ENCODE results near the gene F2.

F2 gene

DNA sequence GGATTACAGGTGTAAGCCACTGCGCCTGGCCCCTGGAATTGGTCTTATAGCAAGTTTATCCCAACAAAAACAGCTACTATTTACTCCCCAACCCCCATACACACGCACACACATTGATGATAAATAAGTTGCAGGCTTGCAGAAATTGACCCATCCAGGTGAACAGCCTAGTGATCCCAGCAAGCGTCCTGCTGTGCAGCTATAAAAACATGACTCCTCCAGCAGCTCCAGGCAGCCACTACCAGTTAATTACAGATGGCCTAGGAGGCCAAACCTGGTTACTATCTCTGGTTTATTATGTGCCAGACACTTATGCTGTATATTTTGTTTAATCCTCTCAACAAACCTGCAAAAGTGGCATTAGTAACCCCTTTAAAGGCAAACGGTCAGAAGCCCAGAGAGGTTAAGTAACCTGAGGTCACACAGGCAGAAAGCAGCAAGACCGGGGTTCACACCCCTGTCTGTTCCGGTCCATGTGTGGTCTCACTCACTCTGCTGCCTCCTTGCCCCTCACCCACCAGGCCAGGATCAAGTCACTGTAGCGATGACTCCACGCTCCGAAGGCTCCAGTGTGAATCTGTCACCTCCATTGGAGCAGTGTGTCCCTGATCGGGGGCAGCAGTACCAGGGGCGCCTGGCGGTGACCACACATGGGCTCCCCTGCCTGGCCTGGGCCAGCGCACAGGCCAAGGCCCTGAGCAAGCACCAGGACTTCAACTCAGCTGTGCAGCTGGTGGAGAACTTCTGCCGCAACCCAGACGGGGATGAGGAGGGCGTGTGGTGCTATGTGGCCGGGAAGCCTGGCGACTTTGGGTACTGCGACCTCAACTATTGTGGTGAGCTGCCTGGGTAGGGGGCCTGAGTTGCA, 6.6 kb downstream of the F2 start:
- TF ChIP-seq SIN3A (IDR thresholded peaks at IDR 0.05; ENCODE audit: borderline replicate concordance, insufficient read depth, low read length) (no peak), POLR2AphosphoS5 (IDR thresholded peaks at IDR 0.05; ENCODE audit: low read depth, low read length) (no peak)

DNA sequence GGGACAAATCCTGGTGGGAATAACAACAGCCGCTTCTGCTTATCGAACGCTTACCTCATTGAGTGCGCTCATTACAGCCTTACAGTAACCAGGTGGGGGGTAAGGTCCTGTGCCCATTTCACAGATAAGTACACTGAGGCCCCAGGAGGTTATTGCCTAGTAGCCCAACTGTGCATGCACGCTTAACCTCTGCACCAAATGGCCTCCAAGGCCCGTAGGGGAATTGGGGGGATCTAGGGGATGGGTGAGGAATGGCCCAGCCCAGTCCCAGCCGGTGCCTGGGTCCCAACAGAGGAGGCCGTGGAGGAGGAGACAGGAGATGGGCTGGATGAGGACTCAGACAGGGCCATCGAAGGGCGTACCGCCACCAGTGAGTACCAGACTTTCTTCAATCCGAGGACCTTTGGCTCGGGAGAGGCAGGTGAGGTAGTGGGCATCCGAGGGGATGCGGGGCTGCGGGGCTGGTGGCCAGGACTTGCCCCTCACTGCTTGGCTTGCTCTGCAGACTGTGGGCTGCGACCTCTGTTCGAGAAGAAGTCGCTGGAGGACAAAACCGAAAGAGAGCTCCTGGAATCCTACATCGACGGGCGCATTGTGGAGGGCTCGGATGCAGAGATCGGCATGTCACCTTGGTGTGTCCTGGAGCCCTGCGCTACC, 7.3 kb downstream of the F2 start:
- TF ChIP-seq, protein P1, sequence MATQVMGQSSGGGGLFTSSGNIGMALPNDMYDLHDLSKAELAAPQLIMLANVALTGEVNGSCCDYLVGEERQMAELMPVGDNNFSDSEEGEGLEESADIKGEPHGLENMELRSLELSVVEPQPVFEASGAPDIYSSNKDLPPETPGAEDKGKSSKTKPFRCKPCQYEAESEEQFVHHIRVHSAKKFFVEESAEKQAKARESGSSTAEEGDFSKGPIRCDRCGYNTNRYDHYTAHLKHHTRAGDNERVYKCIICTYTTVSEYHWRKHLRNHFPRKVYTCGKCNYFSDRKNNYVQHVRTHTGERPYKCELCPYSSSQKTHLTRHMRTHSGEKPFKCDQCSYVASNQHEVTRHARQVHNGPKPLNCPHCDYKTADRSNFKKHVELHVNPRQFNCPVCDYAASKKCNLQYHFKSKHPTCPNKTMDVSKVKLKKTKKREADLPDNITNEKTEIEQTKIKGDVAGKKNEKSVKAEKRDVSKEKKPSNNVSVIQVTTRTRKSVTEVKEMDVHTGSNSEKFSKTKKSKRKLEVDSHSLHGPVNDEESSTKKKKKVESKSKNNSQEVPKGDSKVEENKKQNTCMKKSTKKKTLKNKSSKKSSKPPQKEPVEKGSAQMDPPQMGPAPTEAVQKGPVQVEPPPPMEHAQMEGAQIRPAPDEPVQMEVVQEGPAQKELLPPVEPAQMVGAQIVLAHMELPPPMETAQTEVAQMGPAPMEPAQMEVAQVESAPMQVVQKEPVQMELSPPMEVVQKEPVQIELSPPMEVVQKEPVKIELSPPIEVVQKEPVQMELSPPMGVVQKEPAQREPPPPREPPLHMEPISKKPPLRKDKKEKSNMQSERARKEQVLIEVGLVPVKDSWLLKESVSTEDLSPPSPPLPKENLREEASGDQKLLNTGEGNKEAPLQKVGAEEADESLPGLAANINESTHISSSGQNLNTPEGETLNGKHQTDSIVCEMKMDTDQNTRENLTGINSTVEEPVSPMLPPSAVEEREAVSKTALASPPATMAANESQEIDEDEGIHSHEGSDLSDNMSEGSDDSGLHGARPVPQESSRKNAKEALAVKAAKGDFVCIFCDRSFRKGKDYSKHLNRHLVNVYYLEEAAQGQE (IDR thresholded peaks at IDR 0.05; ENCODE audit: insufficient read depth in 1 of 2, low read depth in 2 of 2, low read length in 2 of 2): no peak
- no peak for TF ChIP-seq SIN3A (IDR thresholded peaks at IDR 0.05; ENCODE audit: borderline replicate concordance, insufficient read depth, low read length)
- TF ChIP-seq TAF1 (IDR thresholded peaks at IDR 0.05; ENCODE audit: borderline replicate concordance, insufficient read depth, low read length): no peak
- no peak for TF ChIP-seq POLR2AphosphoS5 (IDR thresholded peaks at IDR 0.05; ENCODE audit: low read depth, low read length)
- no peak for TF ChIP-seq FOXP2 (optimal IDR thresholded peaks at IDR 0.05; ENCODE audit: borderline replicate concordance, extremely low read depth, extremely low read length, insufficient read depth)

DNA sequence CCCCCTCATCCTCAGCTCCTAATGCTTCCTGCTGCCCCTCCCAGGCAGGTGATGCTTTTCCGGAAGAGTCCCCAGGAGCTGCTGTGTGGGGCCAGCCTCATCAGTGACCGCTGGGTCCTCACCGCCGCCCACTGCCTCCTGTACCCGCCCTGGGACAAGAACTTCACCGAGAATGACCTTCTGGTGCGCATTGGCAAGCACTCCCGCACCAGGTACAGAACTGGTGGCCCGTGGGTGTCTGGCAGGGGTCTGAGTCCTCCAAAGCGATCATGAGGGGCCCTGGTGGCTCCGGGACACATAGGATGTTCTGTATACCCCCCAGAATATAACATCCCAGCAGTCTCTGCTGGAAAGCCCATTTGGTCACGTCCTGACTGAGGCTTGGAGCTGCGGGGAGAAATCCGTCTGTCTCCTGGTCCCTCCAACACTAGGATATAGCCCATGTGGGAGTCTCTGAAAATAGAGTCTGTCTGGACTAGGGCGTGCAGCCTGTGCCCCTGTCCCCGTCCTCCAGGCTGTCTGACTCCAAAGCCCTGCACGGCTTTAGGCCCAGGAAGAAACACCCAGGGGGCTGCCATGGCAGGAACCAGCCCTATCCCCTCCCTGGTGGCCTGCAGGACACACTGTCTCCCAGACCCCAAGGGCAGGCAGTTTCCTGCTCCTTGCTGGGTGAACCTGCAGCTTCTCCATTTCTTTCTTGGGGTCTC, 9.1 kb downstream of the F2 start:
- TF ChIP-seq POLR2AphosphoS5 (IDR thresholded peaks at IDR 0.05; ENCODE audit: low read depth, low read length) (no peak), SIN3A (IDR thresholded peaks at IDR 0.05; ENCODE audit: borderline replicate concordance, insufficient read depth, low read length) (no peak), TAF1 (IDR thresholded peaks at IDR 0.05; ENCODE audit: borderline replicate concordance, insufficient read depth, low read length) (no peak), FOXP2 (optimal IDR thresholded peaks at IDR 0.05; ENCODE audit: borderline replicate concordance, extremely low read depth, extremely low read length, insufficient read depth) (no peak)
- TF ChIP-seq, protein P1 (IDR thresholded peaks at IDR 0.05; ENCODE audit: insufficient read depth in 1 of 2, low read depth in 2 of 2, low read length in 2 of 2): no peak

DNA sequence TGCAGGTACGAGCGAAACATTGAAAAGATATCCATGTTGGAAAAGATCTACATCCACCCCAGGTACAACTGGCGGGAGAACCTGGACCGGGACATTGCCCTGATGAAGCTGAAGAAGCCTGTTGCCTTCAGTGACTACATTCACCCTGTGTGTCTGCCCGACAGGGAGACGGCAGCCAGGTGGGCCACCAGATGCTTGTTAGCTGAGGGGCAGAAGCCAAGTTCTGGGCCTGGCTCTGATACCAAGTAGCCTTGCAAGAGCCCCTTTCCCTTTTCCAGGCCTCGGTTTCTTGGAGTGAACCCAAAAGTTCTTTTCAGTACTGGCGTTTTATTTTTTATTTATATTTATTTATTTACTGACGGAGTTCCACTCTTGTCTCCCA, 9.6 kb downstream of the F2 start:
- TF ChIP-seq, protein P1 (IDR thresholded peaks at IDR 0.05; ENCODE audit: insufficient read depth in 1 of 2, low read depth in 2 of 2, low read length in 2 of 2): no peak

DNA sequence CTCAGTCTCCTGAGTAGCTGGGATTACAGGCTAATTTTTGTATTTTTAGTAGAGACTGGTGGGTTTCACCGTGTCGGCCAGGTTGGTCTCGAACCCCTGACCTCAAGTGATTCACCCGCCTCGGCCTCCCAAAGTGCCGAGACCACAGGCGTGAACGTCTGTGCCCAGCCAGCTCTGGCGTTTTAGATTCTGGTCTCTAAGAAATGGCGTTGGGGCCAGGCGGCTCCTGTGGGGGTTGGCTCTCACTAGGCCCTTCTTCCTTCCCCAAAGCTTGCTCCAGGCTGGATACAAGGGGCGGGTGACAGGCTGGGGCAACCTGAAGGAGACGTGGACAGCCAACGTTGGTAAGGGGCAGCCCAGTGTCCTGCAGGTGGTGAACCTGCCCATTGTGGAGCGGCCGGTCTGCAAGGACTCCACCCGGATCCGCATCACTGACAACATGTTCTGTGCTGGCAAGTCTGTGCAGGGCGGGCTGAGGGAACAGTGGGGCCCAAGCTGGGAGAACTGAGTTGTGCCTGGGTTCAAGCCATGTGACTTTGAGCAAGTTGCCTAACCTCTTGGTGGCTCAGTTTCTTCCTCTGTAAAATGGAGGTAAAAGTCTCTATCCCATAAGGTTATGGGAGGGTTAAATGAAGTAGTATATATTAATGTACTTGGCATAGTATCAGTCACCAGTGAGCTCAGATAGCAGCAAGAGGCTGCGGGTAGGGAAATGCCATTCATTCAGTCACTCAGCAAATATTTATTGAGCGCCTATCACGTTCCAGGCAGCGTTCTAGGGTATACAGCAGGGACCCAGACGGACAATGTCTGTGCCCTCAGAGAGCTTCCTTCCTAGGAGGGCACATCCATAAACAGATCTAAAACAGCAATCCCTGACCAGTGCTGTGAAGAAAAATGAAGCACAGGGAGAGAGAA, 10.4 kb downstream of the F2 start:
- TF ChIP-seq, protein P1 (IDR thresholded peaks at IDR 0.05; ENCODE audit: insufficient read depth in 1 of 2, low read depth in 2 of 2, low read length in 2 of 2): no peak
- no peak for TF ChIP-seq SIN3A (IDR thresholded peaks at IDR 0.05; ENCODE audit: borderline replicate concordance, insufficient read depth, low read length)
- no peak for TF ChIP-seq FOXP2 (optimal IDR thresholded peaks at IDR 0.05; ENCODE audit: borderline replicate concordance, extremely low read depth, extremely low read length, insufficient read depth)

Measured in PFSK-1 (cell line).